CD14-positive monocyte (primary cell): ENCODE measurements around the gene ARRB1. TPM values are rescaled to one million over a fixed set of nuclear protein-coding genes. Genes with fewer than 3 reads are reported as not detected.
A peak's percentile ranks its signal among the peaks of the same experiment; 100 is the strongest.

Source experiments
- DNase-seq, 3 donors: peaks; one replicate each; pipeline ENCODE4 v3.0.0-alpha.2; 2011 to 2022
- H2AFZ ChIP-seq: 2 replicates; pipeline ENCODE4 v1.6.0; 2012; ENCODE audit warnings: mild to moderate bottlenecking, low read depth, low read length, inconsistent platforms; ENCODE audit not compliant: insufficient read depth, poor library complexity, severe bottlenecking
- H3K27ac ChIP-seq, 2 donors: 1 replicate in 1 of 2; 2 replicates in 1 of 2; pipeline ENCODE4 v1.5.1; 2012 to 2013; ENCODE audit warnings: low read length in 2 of 2, control low read depth in 1 of 2, inconsistent platforms in 1 of 2, low read depth in 1 of 2, mild to moderate bottlenecking in 1 of 2
- H3K27me3 ChIP-seq, 2 donors: one replicate each; pipeline versions ENCODE4 v1.6.0 to v1.6.1; 2011 to 2013; ENCODE audit warnings: low read length in 2 of 2; ENCODE audit not compliant: control insufficient read depth in 2 of 2, insufficient read depth in 2 of 2
- H3K36me3 ChIP-seq, 2 donors: replicated peaks in 1 of 2; 1 replicate in 1 of 2; 2 replicates in 1 of 2; pipeline versions ENCODE4 v1.5.1 to v1.6.1; 2012 to 2013; ENCODE audit warnings: low read length in 2 of 2, control low read depth in 1 of 2, inconsistent platforms in 1 of 2, mild to moderate bottlenecking in 1 of 2; ENCODE audit not compliant: insufficient read depth in 2 of 2, control insufficient read depth in 1 of 2
- H3K4me1 ChIP-seq, 2 donors: 1 replicate in 1 of 2; 2 replicates in 1 of 2; pipeline versions ENCODE4 v1.5.1 to v1.6.1; 2012 to 2013; ENCODE audit warnings: low read length in 2 of 2, control low read depth in 1 of 2, inconsistent platforms in 1 of 2, mild to moderate bottlenecking in 1 of 2, moderate library complexity in 1 of 2; ENCODE audit not compliant: insufficient read depth in 2 of 2, control insufficient read depth in 1 of 2
- H3K4me2 ChIP-seq: replicated peaks from 2 replicates; pipeline ENCODE3; 2012; ENCODE audit warnings: low read length, moderate library complexity, mild to moderate bottlenecking; ENCODE audit not compliant: poor library complexity, severe bottlenecking; ENCODE audit errors: extremely low read depth
- H3K4me3 ChIP-seq, 3 experiments: fragments of 200-600 bp in 1 of 3; sonication (generic) in 1 of 3; replicated peaks in 1 of 3; 1 replicate in 2 of 3; 2 replicates in 1 of 3; pipeline ENCODE4 v1.5.1; 2011 to 2013; ENCODE audit warnings: low read length in 3 of 3, mild to moderate bottlenecking in 3 of 3, control low read depth in 2 of 3, low read depth in 2 of 3, inconsistent platforms in 1 of 3, moderate library complexity in 1 of 3
- H3K79me2 ChIP-seq: 2 replicates; pipeline ENCODE4 v1.6.0; 2012; ENCODE audit warnings: mild to moderate bottlenecking, control low read depth, inconsistent platforms, low read length, moderate library complexity; ENCODE audit not compliant: insufficient read depth
- H3K9ac ChIP-seq: 2 replicates; pipeline ENCODE4 v1.6.0; 2017; ENCODE audit warnings: low read length, mild to moderate bottlenecking; ENCODE audit not compliant: insufficient read depth, poor library complexity, severe bottlenecking
- H3K9me3 ChIP-seq, 2 donors: replicated peaks in 1 of 2; 1 replicate in 1 of 2; 2 replicates in 1 of 2; pipeline versions ENCODE4 v1.5.1 to v1.6.1; 2012 to 2013; ENCODE audit warnings: low read length in 2 of 2, control low read depth in 1 of 2; ENCODE audit not compliant: control insufficient read depth in 1 of 2, insufficient read depth in 1 of 2
- H4K20me1 ChIP-seq: 2 replicates; pipeline ENCODE4 v1.6.0; 2012; ENCODE audit warnings: mild to moderate bottlenecking, low read length, control low read depth, moderate library complexity; ENCODE audit not compliant: insufficient read depth
- H3K27ac Mint-ChIP-seq, 7 donors: one replicate each; pipeline ENCODE4 v1.8.0; 2020; ENCODE audit warnings: mild to moderate bottlenecking in 7 of 7, mixed read lengths in 7 of 7, moderate library complexity in 6 of 7, inconsistent platforms in 2 of 7
- H3K27me3 Mint-ChIP-seq, 3 donors: one replicate each; pipeline ENCODE4 v1.8.0; 2021 to 2022; ENCODE audit warnings: low read depth in 3 of 3, mild to moderate bottlenecking in 3 of 3, mixed read lengths in 3 of 3, moderate library complexity in 3 of 3, inconsistent platforms in 1 of 3
- H3K36me3 Mint-ChIP-seq, 2 donors: one replicate each; pipeline ENCODE4 v1.8.0; 2020; ENCODE audit warnings: mixed read lengths in 2 of 2, inconsistent platforms in 1 of 2, mild to moderate bottlenecking in 1 of 2
- H3K4me1 Mint-ChIP-seq: one replicate; pipeline ENCODE4 v1.8.0; 2020; ENCODE audit warnings: mild to moderate bottlenecking, mixed read lengths
- H3K4me3 Mint-ChIP-seq, 2 donors: one replicate each; pipeline ENCODE4 v1.8.0; 2020; ENCODE audit warnings: mild to moderate bottlenecking in 2 of 2, mixed read lengths in 2 of 2, moderate library complexity in 1 of 2
- H3K9me3 Mint-ChIP-seq, 7 donors: one replicate each; pipeline ENCODE4 v1.8.0; 2020 to 2022; ENCODE audit warnings: mixed read lengths in 7 of 7, mild to moderate bottlenecking in 6 of 7, moderate library complexity in 6 of 7, inconsistent platforms in 2 of 7
- CTCF ChIP-seq: fragments of 200-600 bp; IDR thresholded peaks from one replicate; pipeline ENCODE4 v1.8.0; 2022; ENCODE audit warnings: antibody characterized with exemption, mild to moderate bottlenecking
- WGBS: methylation state at CpG from one replicate; pipeline ENCODE4 v1.1.5; 2013; ENCODE audit warnings: missing lambda C conversion rate; ENCODE audit not compliant: insufficient coverage; 5-methylcytosine and 5-hydroxymethylcytosine counted together
- intact Hi-C, 2 donors: fragments of 100-400 bp; cut with micrococcal nuclease; formaldehyde crosslinking; loops; one replicate each; pipeline versions ENCODE4 v1.15.0 to v1.15.1; 2023
- polyA plus RNA-seq, 3 donors: library from polyadenylated mRNA; depleted of rRNA in 1 of 3; unstranded in 2 of 3; stranded (reverse) in 1 of 3; fragments of 300-500 nt in 2 of 3; fragments of >200 nt in 1 of 3; fragmentation: Illumina TruSeq in 2 of 3; gene quantifications; 1 replicate in 2 of 3; 2 replicates in 1 of 3; pipeline ENCODE4 v1.2.3, GENCODE V29; 2012 to 2021

Gene ARRB1
- polyA plus RNA-seq, 3 donors, result 52.6 to 114 (median 66.5) TPM

GRCh38 chr11:75273411-75274391 is 77.8 kb downstream of the ARRB1 start:
- Mint-ChIP-seq H3K4me3 (no peak overlapping the region), H3K27ac (peak overlapping the region in 1 of 7 donors; percentile 84), H3K9me3 (peaks cover 0 to 2% (median 0%) of the 10 kb centered on the region in 7 donors), H3K4me1 (peaks cover 38% of the 10 kb centered on the region), H3K36me3 (peaks cover 80 to 92% of the 10 kb centered on the region in 2 donors), H3K27me3 (no peaks in the 10 kb centered on the region)
- Histone ChIP-seq H3K4me1 (peaks cover 33 to 34% of the 10 kb centered on the region in 2 donors), H3K36me3 (peaks cover 76 to 87% of the 10 kb centered on the region in 2 donors), H3K4me2 (no peak overlapping the region), H3K9ac (no peak overlapping the region), H4K20me1 (peaks cover 92% of the 10 kb centered on the region), H3K27ac (peak overlapping the region in 1 of 2 donors; percentile 44), H3K4me3 (no peak overlapping the region), H3K9me3 (no peaks in the 10 kb centered on the region), H3K79me2 (no peaks in the 10 kb centered on the region), H3K27me3 (no peaks in the 10 kb centered on the region), H2AFZ (no peak overlapping the region)
- no peak for TF ChIP-seq CTCF
- no peak for DNase-seq
- WGBS, result 84% methylated on average over 12 of the region's 15 CpGs
- intact Hi-C loops, result no loop called here

- Mint-ChIP-seq H3K4me3 (no peak overlapping the region), H3K9me3 (peaks cover 0 to 2% (median 0%) of the 10 kb centered on the region in 7 donors), H3K4me1 (peaks cover 42% of the 10 kb centered on the region), H3K27me3 (no peaks in the 10 kb centered on the region), H3K36me3 (peaks cover 78 to 92% of the 10 kb centered on the region in 2 donors), H3K27ac (peak overlapping the region in 2 of 7 donors; percentile 42 to 61)
- no peak for TF ChIP-seq CTCF
- Histone ChIP-seq H3K9ac (no peak overlapping the region), H3K4me1 (peaks cover 34 to 36% of the 10 kb centered on the region in 2 donors), H3K4me3 (no peak overlapping the region), H3K79me2 (no peaks in the 10 kb centered on the region), H3K9me3 (no peaks in the 10 kb centered on the region), H3K4me2 (no peak overlapping the region), H3K27ac (peak overlapping the region in 1 of 2 donors; percentile 44), H3K27me3 (no peaks in the 10 kb centered on the region), H4K20me1 (peaks cover 92% of the 10 kb centered on the region), H2AFZ (no peak overlapping the region), H3K36me3 (peaks cover 72 to 87% of the 10 kb centered on the region in 2 donors)
- 56% methylated on average over 7 of the region's 12 CpGs for WGBS
- intact Hi-C loops, result no loop called here
- no peak for DNase-seq
Measured at GRCh38 chr11:75272821-75273301, 78.6 kb downstream of the ARRB1 start.
